ENCODE results near the gene KRT83.

DNA sequence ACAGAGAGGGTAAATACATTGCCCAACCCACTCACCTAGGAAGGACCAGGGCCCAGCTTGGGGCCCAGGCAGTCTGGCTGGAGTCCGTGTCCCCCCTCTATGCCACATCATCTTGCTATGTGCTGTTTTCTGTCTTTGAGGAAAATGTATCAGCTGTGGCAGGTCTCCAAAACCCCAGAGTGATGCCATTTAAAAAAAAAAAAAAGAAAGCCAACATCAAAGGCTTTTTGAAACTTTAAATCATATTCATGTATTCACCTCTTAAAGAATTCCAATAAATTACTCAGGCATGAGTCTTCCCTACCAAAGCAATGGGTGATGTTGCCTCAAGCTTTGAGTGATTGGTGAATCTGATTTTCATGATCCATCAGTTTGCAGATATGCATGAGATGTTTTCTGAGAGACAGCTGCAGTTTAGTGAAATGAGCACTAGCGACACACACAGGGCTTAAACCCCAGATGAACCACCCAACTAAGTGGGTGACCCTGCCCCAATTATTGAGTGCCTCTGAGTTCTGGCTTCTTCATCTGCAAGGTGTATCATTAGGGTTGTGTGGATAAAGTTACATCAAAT lies 35.9 kb downstream of the KRT83 start:
- TF ChIP-seq, protein P1, sequence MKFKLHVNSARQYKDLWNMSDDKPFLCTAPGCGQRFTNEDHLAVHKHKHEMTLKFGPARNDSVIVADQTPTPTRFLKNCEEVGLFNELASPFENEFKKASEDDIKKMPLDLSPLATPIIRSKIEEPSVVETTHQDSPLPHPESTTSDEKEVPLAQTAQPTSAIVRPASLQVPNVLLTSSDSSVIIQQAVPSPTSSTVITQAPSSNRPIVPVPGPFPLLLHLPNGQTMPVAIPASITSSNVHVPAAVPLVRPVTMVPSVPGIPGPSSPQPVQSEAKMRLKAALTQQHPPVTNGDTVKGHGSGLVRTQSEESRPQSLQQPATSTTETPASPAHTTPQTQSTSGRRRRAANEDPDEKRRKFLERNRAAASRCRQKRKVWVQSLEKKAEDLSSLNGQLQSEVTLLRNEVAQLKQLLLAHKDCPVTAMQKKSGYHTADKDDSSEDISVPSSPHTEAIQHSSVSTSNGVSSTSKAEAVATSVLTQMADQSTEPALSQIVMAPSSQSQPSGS (CRISPR knock-in tag; IDR thresholded peaks at IDR 0.05): no peak
- TF ChIP-seq SMARCC2 (IDR thresholded peaks at IDR 0.05): no peak
- no peak for TF ChIP-seq ZNF766 (CRISPR knock-in tag; IDR thresholded peaks at IDR 0.05; ENCODE audit: borderline replicate concordance)

Data from HepG2 (cell line).